Colon (tissue), 2 donors: ENCODE data around the gene SSH3.

Experiments used
- FAIRE-seq: peaks from 2 replicates; lab custom pipeline; 2012; peaks lifted over from hg19 to GRCh38; lab: Jason Lieb, UNC
- donor health status: control.
- donor health status: control.

SSH3 gene

GRCh38 chr11:67293090-67293489 lies 10.2 kb upstream of the SSH3 start:
- no peak for FAIRE-seq

- FAIRE-seq: no peak
These were observed 7.5 kb upstream of the SSH3 start for GRCh38 chr11:67295846-67296245.

DNA sequence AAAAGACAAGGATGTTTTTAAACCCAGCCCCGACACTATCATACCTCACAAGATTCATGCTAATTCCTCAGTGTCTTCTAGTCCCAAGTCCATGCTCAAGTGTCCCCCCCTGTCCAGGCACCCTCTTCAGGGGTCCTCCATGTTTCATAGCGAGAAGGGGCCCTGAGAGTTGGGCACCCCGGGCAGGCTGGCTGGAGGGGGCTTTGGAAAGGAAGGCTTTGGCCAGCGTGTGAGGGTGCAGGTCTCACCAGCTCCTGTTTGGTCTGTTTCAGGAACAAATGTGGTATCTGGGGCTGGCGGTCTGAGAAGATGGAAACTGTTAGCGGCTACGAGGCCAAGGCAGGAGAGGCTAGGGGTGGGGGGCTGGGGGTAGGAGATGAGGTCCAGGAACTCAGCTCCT lies 4.5 kb upstream of the SSH3 start:
- no peak for FAIRE-seq

- FAIRE-seq: no peak
These were observed 3.7 kb upstream of the SSH3 start for GRCh38 chr11:67299471-67300191.

GRCh38 chr11:67300256-67300755 lies 3.0 kb upstream of the SSH3 start:
- no peak for FAIRE-seq

- FAIRE-seq: no peak
These were observed 2.5 kb upstream of the SSH3 start for GRCh38 chr11:67300756-67301312.

- no peak for FAIRE-seq
These were observed 1.9 kb upstream of the SSH3 start for GRCh38 chr11:67301313-67301921.

GRCh38 chr11:67301951-67302516 lies 1.3 kb upstream of the SSH3 start:
- FAIRE-seq: no peak

DNA sequence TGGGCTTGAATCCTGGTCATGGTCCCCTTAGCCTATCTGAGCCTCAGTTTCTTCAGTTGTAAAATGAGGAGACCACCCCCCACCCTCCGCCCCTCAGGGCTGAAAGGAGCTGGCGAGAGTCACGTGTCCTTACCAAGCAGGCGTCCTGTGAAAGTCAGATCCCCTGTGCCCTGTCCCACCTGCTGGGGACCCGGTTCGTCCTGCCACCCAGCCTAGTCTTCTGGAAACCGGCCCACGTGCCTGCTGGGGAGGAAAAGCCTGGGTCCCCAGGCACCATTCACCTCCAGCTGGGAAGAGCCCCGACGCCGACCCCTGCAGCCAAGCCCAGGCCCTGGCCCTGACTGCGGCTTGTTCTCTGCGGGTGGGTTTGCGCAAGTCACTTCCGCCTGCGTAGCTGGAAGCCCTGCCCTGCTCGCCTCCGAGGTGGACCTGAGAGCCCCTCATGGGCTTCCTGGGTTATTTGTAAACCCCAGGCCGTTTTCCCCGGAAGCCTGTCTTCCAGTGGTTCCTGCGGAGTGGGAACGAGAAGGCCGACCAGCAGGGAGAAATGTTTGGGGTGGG lies 679 bp upstream of the SSH3 start:
- FAIRE-seq: no peak

- FAIRE-seq: no peak
These were observed 593 bp downstream of the SSH3 start for GRCh38 chr11:67303835-67304411.

DNA sequence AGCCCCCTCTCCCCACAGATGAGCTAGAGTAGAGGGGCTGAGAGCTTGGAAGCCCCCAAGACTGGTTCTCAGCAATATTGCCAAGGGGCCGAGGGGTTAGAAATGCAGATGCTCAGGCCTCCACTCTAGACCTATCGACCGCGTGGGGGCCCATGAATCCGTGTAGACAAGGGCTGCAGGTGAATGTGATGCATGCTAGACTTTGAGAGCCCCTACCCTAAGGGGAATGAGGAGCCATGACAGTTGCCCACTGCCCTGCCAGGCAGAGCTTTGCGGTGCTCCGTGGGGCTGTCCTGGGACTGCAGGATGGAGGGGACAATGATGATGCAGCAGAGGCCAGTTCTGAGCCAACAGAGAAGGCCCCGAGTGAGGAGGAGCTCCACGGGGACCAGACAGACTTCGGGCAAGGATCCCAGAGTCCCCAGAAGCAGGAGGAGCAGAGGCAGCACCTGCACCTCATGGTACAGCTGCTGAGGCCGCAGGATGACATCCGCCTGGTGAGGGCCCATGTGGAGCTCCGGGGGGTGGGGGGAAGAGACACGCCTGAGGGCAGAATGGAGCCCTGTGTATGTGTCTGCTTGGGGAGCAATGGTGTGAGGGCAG lies 1.3 kb downstream of the SSH3 start:
- FAIRE-seq: no peak

DNA sequence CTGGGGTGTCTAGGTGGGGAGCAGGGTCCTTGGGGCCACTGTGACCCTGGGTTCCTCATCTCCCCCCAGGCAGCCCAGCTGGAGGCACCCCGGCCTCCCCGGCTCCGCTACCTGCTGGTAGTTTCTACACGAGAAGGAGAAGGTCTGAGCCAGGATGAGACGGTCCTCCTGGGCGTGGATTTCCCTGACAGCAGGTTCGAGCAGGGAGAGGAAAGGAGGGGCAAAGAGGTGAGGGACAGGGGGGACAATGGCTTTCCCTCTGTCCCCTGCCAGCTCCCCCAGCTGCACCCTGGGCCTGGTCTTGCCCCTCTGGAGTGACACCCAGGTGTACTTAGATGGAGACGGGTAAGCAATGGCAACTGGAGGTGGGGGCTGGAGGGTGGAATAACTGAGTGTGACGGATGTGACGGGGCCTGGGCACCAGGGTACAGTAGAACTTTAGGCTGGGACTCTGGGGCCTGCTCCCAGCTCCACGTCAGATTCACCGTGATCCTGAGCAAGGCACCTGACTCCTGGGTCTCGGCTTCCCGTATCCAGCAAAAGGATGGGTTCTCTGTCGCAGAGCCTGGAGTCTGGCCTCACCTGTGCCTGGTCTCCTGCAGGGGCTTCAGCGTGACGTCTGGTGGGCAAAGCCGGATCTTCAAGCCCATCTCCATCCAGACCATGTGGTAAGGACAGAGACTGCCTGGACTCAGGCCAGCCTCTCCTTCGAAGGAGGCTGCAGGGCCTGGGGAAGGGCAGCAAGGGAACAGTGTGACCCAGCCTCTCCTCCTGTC lies 3.6 kb downstream of the SSH3 start:
- FAIRE-seq: no peak

DNA sequence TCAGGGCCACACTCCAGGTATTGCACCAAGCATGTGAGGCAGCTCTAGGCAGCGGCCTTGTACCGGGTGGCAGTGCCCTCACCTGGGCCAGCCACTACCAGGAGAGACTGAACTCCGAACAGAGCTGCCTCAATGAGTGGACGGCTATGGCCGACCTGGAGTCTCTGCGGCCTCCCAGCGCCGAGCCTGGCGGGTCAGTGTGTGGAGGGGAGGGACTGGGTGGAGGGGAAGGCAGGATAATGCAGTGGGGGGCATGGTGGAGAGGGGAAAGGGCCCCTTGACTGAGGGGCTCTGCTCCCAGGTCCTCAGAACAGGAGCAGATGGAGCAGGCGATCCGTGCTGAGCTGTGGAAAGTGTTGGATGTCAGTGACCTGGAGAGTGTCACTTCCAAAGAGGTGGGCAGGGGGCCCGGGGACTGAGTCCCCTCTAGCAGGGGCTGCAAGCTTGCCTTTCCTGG lies 4.2 kb downstream of the SSH3 start:
- no peak for FAIRE-seq

- FAIRE-seq: no peak
These were observed 4.9 kb downstream of the SSH3 start for GRCh38 chr11:67308031-67308866.

DNA sequence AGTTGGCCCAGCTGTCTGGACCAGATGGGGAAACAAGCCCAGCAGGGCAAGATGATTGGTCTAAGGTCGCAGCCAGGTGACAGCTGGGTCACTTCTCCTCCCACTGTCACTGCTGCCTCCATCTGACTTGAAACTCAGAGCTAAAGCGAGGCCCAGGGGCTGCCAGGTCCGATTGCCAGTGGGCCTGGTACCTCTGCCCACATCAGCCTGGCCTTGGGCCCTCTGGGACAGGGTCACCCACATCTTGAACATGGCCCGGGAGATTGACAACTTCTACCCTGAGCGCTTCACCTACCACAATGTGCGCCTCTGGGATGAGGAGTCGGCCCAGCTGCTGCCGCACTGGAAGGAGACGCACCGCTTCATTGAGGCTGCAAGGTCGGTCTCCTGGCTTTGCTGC lies 5.8 kb downstream of the SSH3 start:
- no peak for FAIRE-seq

- no peak for FAIRE-seq
These were observed 6.3 kb downstream of the SSH3 start for GRCh38 chr11:67309661-67310061.

GRCh38 chr11:67310246-67311050 lies 7.1 kb downstream of the SSH3 start:
- no peak for FAIRE-seq

- no peak for FAIRE-seq
These were observed 7.8 kb downstream of the SSH3 start for GRCh38 chr11:67311051-67311555.

- no peak for FAIRE-seq
These were observed 8.3 kb downstream of the SSH3 start for GRCh38 chr11:67311556-67312082.
